ENCODE results near the gene HOXA3.

Gene HOXA3

DNA sequence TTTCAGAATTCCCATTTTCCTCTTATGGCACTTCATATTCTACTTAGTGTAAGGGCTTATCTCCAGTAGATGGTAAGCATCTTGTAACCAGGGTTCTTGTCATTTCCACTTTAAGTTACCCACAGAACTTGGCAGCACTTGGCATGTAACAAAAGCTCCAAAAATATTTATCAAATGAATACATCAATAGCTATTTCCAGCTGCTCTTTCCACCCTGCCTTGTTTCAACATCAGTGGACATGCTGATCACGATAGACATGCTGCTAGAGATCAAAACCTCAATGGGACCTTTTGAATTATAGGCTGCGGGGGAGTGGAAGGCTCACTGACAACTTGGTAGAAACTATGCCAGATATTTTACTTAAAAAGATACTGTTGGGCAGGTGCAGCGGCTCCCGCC, 89.4 kb downstream of the HOXA3 start:
- TF ChIP-seq CSDC2 (CRISPR knock-in tag; IDR thresholded peaks at IDR 0.05), result no peak
- TF ChIP-seq ZNF70 (CRISPR knock-in tag; IDR thresholded peaks at IDR 0.05), result no peak
- no peak for TF ChIP-seq SNAI2 (CRISPR knock-in tag; IDR thresholded peaks at IDR 0.05)
- ATAC-seq, result no peak
